ENCODE results near the gene RAPGEF2.

RAPGEF2 gene

DNA sequence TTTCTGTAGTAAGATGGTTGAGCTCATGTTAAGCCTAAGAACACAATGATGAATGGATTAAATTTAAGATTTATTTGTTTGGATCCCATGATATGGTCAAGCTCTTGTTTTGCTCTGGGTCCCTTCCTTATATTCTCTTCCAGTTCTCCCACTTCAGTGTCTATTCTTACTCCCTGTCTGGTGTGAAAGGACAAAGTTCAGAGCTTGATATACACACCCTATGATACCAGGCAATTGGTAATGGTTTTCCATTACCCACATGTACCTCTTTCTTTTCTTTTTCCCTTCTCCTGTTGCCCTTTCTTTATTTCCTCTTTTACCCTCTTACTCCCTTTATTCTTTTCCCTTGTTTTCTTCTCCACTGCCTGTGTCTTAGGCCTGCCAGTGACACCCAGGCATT is 223.6 kb downstream of the RAPGEF2 start:
- DNase-seq (ENCODE audit: low read depth) = no peak

DNA sequence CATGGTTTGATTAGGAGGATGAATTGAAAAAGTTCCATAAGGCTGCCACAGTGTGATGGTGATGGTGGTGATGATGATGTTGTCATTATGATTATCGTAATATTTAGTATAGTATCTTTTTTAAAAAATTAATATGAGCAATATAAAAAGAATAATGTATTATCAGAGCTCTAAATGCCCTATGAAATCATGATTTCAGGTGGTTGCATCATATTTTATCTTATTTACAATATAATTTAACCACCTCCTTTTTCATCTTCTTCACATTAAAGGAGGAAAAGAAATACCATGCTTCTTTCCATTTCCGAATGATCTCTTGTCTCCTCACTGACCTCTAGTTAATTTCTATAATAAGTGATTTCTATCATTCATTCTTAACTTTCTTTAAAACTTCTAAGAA is 225.9 kb downstream of the RAPGEF2 start:
- DNase-seq (ENCODE audit: low read depth) = no peak

DNA sequence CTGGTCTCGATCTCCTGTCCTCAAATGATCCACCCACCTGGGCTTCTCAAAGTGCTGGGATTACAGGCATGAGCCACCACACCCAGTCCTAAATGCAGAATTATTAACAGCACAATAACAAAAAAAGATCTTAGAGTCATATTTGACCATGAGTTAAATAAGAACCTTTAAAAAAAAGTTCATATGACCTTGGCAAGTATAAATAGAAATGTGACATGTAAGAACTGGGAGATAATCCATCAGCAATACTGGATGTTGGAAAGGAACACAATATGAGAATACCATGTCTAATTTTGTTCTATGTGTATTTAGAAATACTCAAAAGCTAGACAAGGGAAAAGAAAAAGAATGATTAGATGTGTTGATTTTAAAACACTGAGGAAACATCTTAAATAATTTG is 231.6 kb downstream of the RAPGEF2 start:
- DNase-seq (ENCODE audit: low read depth) = no peak

DNA sequence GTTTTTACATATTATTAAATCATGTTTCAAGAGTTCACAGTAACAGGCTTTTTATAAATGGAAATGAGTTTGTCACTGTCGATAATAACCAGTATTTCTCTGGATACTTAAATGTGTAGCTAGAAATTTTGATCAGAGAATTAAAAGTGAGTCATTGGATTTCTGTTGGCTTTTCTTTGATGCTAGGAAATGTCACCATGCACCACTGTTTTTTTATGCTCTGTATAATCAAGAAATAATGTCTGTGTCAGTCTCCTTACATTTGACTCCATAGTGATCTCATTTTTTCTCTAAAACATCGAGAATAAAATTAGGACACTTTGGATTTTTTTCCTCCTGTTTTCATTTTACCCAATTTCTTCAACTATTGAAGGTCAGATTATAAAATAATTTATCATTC is 234.2 kb downstream of the RAPGEF2 start:
- DNase-seq (ENCODE audit: low read depth) = no peak

DNA sequence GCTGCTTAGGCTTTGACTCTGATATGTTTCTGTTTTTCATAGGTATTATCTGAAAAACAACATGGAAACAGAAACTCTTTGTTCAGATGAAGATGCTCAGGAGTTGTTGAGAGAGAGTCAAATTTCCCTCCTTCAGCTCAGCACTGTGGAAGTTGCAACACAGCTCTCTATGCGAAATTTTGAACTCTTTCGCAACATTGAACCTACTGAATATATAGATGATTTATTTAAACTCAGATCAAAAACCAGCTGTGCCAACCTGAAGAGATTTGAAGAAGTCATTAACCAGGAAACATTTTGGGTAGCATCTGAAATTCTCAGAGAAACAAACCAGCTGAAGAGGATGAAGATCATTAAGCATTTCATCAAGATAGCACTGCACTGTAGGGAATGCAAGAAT is 238.6 kb downstream of the RAPGEF2 start:
- DNase-seq (ENCODE audit: low read depth) = no peak

DNA sequence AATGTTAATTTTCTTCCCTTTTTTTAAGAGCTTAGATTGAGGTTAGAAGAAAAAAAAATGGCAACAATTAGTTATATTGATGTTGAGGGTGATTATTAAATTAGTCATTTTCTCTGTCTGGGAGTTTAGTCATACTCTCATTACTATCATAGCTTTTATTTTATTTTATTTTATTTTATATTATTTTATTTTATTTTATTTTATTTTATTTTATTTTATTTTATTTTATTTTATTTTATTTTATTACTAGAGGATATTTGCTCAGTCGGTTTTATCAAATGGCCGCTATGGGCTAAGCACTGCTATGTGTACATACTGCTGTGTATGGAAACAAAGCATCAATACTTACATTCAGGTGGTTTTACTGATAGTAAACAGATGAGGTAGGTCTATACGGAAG is 239.5 kb downstream of the RAPGEF2 start:
- DNase-seq (ENCODE audit: low read depth) = no peak

DNA sequence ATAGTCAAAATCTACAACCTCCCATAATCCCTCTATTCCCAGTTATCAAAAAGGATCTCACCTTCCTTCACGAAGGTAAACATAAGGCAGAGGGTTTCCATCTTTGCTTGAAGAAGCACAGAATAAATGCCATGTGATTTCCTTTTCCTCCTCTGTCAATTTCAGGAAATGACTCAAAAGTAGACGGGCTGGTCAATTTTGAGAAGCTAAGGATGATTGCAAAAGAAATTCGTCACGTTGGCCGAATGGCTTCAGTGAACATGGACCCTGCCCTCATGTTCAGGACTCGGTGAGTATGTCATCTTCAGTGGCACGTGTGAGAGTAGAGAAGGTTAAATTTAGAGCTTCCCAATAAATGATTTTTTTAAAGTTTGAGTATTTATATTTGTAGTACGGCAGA is 240.2 kb downstream of the RAPGEF2 start:
- DNase-seq (ENCODE audit: low read depth) = no peak

DNA sequence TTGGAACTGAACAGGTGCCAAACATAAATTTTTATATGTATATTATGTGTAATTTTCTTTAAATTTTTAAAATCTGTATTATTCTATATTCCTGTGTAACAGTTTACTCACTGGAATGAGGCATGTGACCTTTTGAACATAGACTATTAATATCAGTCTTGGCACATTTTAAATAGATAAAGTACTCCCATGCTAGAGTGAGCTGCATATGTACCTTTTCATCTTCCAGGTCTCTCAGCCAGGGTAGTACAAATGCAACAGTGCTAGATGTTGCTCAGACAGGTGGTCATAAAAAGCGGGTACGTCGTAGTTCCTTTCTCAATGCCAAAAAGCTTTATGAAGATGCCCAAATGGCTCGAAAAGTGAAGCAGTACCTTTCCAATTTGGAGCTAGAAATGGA is 242.0 kb downstream of the RAPGEF2 start:
- no peak for DNase-seq (ENCODE audit: low read depth)

DNA sequence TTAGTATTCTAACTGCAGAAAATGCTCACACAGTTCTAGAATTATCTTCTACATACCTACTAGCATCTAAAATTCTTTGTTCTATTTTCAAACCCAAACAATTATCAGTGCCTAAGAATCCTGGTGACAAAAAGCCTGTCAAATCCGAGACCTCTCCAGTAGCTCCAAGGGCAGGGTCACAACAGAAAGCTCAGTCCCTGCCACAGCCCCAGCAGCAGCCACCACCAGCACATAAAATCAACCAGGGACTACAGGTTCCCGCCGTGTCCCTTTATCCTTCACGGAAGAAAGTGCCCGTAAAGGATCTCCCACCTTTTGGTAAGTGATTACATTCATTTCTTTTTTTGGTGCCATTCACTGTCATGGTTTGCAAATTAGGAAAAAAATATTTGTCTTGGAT is 243.8 kb downstream of the RAPGEF2 start:
- DNase-seq (ENCODE audit: low read depth) = no peak

DNA sequence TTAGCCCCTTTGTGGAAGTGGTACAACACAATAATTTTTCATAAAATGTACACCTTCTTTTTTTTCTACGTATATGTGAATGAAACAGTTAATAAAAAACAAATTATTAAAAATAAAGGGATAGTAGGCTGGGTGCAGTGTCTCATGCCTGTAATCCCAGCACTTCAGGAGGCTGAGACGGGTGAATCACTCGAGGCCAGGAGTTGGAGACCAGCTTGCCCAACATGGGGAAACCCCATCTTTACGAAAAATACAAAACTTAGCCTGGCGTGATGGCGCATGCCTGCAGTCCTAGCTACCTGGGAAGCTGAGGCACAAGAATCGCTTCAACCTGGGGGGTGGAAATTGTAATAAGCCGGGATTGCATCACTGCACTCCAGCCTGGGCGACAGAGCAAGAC is 244.9 kb downstream of the RAPGEF2 start:
- no peak for DNase-seq (ENCODE audit: low read depth)

DNA sequence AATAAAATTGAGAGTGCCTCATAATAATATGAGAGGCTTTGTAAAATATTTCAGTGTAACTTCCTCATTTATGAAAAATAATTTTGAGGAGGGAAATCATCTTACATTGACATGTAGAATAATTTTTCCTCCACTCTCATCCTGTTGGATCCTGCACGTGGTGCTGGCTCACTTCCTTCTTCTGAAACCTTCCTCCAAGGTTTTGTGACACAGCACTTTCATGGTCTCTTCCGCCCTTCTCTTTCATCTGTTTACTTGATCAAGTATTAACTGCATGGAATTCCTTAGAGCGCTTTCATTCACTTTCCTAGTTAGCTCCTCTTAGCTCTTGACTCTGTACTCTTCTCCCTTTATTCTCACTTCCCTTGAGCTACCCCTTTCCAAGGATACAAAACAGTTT is 246.5 kb downstream of the RAPGEF2 start:
- no peak for DNase-seq (ENCODE audit: low read depth)

DNA sequence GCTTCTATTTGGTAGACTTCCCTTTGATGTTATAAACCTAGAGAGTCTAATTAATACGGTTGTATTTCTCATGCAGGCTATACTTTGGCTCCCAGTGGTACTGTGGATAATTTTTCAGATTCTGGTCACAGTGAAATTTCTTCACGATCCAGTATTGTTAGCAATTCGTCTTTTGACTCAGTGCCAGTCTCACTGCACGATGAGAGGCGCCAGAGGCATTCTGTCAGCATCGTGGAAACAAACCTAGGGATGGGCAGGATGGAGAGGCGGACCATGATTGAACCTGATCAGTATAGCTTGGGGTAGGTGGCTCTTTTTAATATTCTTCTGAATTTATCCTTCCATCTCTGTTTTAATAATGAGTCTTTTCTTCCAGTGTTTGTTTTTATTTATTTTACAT is 249.7 kb downstream of the RAPGEF2 start:
- no peak for DNase-seq (ENCODE audit: low read depth)

DNA sequence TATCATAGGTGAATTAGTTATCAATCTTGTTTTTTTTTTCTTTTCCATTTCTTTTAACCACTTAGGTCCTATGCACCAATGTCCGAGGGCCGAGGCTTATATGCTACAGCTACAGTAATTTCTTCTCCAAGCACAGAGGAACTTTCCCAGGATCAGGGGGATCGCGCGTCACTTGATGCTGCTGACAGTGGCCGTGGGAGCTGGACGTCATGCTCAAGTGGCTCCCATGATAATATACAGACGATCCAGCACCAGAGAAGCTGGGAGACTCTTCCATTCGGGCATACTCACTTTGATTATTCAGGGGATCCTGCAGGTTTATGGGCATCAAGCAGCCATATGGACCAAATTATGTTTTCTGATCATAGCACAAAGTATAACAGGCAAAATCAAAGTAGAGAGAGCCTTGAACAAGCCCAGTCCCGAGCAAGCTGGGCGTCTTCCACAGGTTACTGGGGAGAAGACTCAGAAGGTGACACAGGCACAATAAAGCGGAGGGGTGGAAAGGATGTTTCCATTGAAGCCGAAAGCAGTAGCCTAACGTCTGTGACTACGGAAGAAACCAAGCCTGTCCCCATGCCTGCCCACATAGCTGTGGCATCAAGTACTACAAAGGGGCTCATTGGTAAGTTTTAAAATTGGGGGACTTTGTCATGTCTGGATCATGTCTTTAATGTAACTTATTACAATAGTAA is 250.7 kb downstream of the RAPGEF2 start:
- DNase-seq (ENCODE audit: low read depth) = no peak

DNA sequence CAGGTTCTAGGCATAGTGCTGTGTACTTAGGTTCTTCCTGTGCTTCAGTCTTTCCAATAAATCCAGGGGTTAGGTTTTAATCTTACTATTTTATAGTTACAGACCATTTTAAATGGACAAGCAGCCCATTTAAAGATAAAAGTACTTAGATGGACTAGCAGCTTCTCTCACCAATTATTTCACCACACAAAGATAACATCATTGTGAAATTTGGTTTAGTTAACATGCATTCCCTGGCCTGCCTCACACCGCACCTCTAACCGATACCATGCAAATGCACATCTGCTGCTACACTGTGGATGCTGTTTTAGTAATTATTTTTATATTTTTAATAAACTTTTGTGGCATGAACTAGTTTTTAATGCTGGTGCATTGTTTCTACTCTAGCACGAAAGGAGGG is 252.6 kb downstream of the RAPGEF2 start:
- DNase-seq (ENCODE audit: low read depth) = no peak

DNA sequence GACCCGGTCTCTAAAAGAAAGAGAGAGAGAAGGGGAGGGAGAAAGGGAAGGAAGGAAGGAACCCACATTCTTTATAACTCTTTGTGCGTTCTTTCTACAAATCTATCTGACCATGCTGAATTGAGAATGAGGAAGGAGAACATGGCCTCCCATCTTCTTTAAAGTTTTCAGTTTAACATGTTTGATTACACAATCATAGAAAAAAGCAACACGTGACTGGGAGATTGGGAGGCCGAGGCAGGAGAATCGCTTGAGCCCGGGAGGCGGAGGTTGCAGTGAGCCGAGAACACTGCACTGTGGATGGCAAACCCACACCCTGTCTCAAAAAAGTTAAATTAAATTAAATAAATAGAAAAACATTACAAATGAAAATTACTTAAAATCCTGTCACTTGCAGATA is 254.5 kb downstream of the RAPGEF2 start:
- no peak for DNase-seq (ENCODE audit: low read depth)

DNA sequence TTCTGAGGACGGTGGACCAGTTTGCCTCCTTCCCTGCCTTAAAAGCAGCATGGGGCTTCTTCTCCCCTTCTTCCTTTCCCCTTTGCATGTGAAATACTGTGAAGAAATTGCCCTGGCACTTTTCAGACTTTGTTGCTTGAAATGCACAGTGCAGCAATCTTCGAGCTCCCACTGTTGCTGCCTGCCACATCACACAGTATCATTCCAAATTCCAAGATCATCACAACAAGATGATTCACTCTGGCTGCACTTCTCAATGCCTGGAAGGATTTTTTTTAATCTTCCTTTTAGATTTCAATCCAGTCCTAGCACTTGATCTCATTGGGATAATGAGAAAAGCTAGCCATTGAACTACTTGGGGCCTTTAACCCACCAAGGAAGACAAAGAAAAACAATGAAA is 255.3 kb downstream of the RAPGEF2 start:
- DNase-seq (ENCODE audit: low read depth) = no peak

DNA sequence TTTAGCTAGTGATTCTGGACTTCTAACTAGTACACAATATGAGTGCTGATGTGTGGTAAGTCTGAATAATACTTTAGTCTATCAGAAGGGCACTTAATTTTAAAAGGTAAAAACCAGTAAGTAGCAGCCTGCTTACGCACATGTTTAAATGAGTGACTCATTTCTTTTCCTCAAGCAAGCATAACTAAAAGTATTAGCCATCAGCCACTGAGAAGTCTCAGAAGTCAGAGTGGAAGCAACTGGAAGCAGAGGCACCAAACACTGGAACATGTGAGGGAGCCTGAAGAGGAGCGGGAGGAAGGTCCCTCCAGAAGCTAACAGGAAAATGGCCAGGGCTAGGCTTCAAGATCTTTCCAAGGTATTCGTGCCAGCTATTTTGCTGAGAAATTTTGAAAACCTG is 257.7 kb downstream of the RAPGEF2 start:
- no peak for DNase-seq (ENCODE audit: low read depth)

DNA sequence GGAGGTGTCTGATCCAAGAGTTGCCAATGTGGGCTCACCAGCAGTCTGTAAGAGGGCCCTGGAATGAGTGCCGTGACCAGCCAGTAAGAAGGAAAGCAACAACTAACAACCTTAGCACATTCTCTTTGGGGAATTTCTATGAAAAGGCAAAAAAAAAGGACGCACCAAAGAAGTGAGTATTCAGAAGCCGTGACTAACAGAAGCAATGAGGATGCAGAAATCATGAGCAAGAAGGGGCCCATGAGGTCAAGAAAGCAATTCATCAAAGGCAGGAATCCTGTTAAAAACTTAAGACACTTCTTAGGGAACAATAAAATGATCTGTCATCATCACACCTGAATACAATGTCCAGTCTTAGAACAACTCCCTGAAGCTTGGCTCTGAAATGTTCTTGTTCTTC is 260.5 kb downstream of the RAPGEF2 start:
- no peak for DNase-seq (ENCODE audit: low read depth)

DNA sequence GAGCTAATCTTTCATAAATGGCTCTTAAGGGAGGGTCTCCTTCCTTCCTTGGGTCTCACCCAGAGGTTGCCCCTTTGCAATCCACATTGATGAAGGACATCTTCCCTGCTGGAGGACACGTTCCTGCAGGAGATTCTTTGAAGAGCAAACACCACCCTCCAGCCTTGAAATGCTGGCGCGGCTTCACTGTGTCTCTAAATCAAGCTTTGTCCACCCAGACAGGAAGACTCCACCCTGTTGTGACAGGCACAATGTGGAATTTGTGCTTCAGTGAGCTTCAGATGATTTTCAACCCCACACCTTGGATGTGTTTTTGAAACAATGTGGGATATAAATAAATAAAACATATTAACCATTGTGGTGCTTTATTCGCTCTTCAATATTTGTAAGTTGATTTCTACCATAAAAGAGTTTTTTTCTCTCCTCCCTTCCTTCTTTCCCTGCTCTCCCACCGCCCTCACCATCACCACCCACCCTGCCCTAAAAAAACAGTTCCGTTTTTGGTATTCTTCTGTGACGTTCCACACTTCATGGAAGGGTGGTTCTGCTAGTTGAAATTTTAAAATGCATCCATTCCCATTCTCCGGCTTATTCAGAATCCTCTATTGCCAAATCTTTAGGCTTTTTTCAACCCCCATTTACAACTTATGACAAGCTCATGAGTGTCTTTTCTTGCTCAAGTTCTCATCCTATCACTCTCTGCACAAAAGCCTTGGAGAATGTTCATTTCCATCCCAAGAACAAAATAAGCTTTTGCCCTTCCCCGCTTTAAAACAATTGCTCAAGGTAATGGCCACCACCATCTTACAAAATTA is 264.3 kb downstream of the RAPGEF2 start:
- DNase-seq (ENCODE audit: low read depth) = no peak

DNA sequence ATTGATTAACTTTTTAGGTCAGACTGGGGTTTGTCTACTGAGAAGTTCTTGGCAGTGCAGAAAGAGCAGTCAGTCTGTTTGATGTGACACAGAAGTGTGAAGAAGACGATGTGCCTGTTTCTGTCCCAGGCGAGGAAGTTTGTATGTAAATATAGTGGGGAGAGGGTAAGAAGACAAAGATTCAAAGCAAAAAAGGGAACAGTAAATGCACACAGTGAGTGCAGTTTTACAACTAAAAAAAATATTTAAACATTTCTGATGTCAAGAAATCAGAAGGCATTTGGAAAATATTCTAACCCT is 264.9 kb downstream of the RAPGEF2 start:
- no peak for DNase-seq (ENCODE audit: low read depth)

DNA sequence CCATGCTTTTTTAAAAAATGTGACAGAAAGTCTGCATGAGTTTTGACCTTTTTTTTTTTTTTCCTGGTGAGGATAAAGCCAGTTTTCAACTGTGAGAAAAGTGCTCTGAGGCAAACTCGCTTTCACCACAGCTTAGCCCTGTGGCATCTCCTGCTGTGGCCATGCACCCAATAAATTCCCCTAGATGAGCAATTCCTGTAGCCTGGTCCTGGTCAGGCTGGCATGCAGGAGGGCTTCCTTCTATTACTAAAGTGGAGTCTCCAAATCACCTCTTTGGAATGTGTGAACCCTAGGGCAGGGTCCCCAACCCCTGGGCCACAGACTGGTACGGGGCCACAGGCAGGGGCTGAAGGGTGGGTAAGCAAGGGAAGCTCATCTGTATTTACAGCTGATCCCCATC is 265.4 kb downstream of the RAPGEF2 start:
- no peak for DNase-seq (ENCODE audit: low read depth)

DNA sequence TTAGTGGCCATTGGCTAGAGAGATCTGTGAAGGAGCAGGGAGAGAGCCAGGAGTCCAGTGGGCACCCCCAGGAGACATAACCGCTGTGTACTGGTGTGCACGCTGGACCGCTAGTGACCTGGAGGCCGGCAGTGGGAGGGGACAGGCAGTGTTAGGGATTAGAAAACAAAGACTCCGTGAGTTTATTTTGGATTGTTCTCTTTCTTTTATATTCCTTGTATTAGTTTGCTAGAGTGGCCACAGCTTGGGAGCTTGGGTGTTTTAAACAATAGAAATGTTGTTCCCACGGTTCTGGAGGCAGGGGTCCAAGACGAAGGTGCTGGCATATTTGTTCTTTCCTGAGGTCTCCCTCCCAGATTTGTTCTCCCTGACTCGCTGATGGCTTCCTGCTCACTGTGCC is 266.4 kb downstream of the RAPGEF2 start:
- DNase-seq (ENCODE audit: low read depth) = no peak

DNA sequence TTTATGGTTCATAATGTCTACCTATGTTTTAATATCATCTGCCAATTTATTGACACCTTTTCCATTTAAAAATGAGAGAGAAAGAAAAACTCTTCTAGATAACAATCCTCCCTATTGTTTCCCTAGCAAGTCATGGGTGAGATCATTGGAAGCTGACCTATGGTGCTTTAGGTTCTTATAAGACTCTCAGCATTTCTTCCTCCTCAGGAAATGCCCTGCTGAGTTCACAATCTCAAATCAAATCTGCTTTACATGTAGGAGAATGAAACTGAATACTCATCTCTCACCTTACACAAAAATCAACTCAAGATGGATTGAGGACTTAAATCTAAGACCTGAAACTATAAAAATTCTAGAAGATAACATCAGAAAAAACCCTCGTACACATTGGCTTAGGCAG is 267.4 kb downstream of the RAPGEF2 start:
- DNase-seq (ENCODE audit: low read depth) = no peak

All from activated T-cell treated with anti-CD3 and anti-CD28 coated beads for 1 hour (primary cell).